Smooth muscle cell (in vitro differentiated cells): ENCODE results near the gene ZNF526. TPM values are rescaled to one million over a fixed set of nuclear protein-coding genes. Genes with fewer than 3 reads are reported as not detected.
A peak's percentile ranks its signal among the peaks of the same experiment; 100 is the strongest.

Experiments used
- DNase-seq: peaks from one replicate; lab custom pipeline; 2025; ENCODE audit not compliant: unreplicated experiment; lab: John Stamatoyannopoulos, UW
- H2AFZ ChIP-seq: fragments of 200-600 bp; sonication (generic); 2 replicates; pipeline ENCODE4 v1.6.0; 2016; ENCODE audit warnings: antibody characterized with exemption, low read depth, mild to moderate bottlenecking
- H3F3A ChIP-seq: fragments of 200-600 bp; sonication (generic); 2 replicates; pipeline ENCODE4 v1.6.0; 2017; ENCODE audit warnings: antibody characterized with exemption, low read depth
- H3K27ac ChIP-seq: fragments of 200-600 bp; sonication (generic); 2 replicates; pipeline ENCODE4 v1.5.1; 2016; ENCODE audit warnings: low read depth, mild to moderate bottlenecking
- H3K27me3 ChIP-seq: fragments of 200-600 bp; sonication (generic); 2 replicates; pipeline ENCODE4 v1.6.1; 2016; ENCODE audit warnings: low read depth, mild to moderate bottlenecking
- H3K36me3 ChIP-seq: fragments of 200-600 bp; sonication (generic); 2 replicates; pipeline ENCODE4 v1.5.1; 2016; ENCODE audit warnings: low read depth
- H3K4me1 ChIP-seq: fragments of 200-600 bp; sonication (generic); 2 replicates; pipeline ENCODE4 v1.5.1; 2016; ENCODE audit warnings: low read depth
- H3K4me2 ChIP-seq: fragments of 200-600 bp; sonication (generic); 2 replicates; pipeline ENCODE4 v1.6.0; 2016; ENCODE audit warnings: mild to moderate bottlenecking
- H3K4me3 ChIP-seq: fragments of 200-600 bp; sonication (generic); 2 replicates; pipeline ENCODE4 v1.5.1; 2016; ENCODE audit warnings: mild to moderate bottlenecking
- H3K79me2 ChIP-seq: fragments of 200-600 bp; sonication (generic); 2 replicates; pipeline ENCODE4 v1.6.0; 2016; ENCODE audit warnings: low read depth, mild to moderate bottlenecking
- H3K9ac ChIP-seq: fragments of 200-600 bp; sonication (generic); 2 replicates; pipeline ENCODE4 v1.6.0; 2016; ENCODE audit warnings: low read depth
- H3K9me3 ChIP-seq: fragments of 200-600 bp; sonication (generic); replicated peaks from 2 replicates; pipeline ENCODE4 v1.5.1; 2016; ENCODE audit warnings: low read depth
- H4K20me1 ChIP-seq: fragments of 200-600 bp; sonication (generic); 2 replicates; pipeline ENCODE4 v1.6.0; 2016; ENCODE audit warnings: low read depth
- WGBS: methylation state at CpG from one replicate; pipeline ENCODE4 v1.1.7; 2016; ENCODE audit warnings: low lambda C conversion rate; 5-methylcytosine and 5-hydroxymethylcytosine counted together
- polyA plus RNA-seq: library from polyadenylated mRNA; unstranded; fragments of >200 nt; fragmentation: Nextera tagmentation; extraction: Ambion mirVana; gene quantifications from 2 replicates; pipeline ENCODE4 v1.2.1, GENCODE V29; 2016
- total RNA-seq: library from RNA; depleted of rRNA; stranded (reverse); fragments of >200 nt; gene quantifications from 2 replicates; pipeline ENCODE4 v1.2.3, GENCODE V29; 2014
- TF ChIP-seq, protein P1 (sequence below): fragments of 200-600 bp; sonication (generic); IDR thresholded peaks from 2 replicates; pipeline ENCODE4 v1.5.1; 2017; ENCODE audit warnings: borderline replicate concordance, mild to moderate bottlenecking, antibody characterized with exemption; ENCODE audit not compliant: insufficient read depth, poor library complexity, severe bottlenecking

Gene ZNF526
- total and polyA plus RNA-seq, 2 experiments from 2014 or later = 5.0 to 12.1 TPM

DNA sequence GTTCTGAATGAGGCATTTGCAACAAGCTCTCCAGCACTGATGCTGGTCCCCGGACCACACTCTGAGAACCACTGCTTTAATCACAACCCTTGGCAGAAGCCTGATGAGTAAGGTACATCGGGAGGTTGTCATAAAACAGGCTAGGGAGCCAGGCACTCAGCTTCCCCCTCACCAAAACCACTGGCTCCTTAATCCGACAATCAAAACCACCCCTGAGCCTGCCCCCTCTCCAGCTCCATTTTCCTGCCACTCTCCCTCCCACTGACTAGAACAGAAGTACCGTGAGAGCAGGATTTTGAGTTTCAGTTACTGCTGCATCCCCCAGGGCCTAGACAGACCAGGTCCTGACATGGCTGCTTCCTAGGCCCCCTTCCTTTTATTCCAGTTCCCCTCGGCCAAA, 15.1 kb downstream of the ZNF526 start:
- no peak for DNase-seq
- H3K36me3 ChIP-seq = no peaks in the 10 kb centered on the region
- no peaks in the 10 kb centered on the region for H3F3A ChIP-seq
- peaks cover 22% of the 10 kb centered on the region for H3K79me2 ChIP-seq
- no peaks in the 10 kb centered on the region for H3K4me1 ChIP-seq
- H3K9ac ChIP-seq = no peak overlapping the region
- H2AFZ ChIP-seq = no peak overlapping the region
- H3K4me3 ChIP-seq = no peak overlapping the region
- WGBS = 95% methylated on average over 5 of the region's 5 CpGs
- H3K9me3 ChIP-seq = no peaks in the 10 kb centered on the region
- H4K20me1 ChIP-seq = peaks cover 85% of the 10 kb centered on the region
- no peak overlapping the region for H3K4me2 ChIP-seq
- TF ChIP-seq, protein P1, sequence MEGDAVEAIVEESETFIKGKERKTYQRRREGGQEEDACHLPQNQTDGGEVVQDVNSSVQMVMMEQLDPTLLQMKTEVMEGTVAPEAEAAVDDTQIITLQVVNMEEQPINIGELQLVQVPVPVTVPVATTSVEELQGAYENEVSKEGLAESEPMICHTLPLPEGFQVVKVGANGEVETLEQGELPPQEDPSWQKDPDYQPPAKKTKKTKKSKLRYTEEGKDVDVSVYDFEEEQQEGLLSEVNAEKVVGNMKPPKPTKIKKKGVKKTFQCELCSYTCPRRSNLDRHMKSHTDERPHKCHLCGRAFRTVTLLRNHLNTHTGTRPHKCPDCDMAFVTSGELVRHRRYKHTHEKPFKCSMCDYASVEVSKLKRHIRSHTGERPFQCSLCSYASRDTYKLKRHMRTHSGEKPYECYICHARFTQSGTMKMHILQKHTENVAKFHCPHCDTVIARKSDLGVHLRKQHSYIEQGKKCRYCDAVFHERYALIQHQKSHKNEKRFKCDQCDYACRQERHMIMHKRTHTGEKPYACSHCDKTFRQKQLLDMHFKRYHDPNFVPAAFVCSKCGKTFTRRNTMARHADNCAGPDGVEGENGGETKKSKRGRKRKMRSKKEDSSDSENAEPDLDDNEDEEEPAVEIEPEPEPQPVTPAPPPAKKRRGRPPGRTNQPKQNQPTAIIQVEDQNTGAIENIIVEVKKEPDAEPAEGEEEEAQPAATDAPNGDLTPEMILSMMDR = no peak
- no peaks in the 10 kb centered on the region for H3K27me3 ChIP-seq
- no peak overlapping the region for H3K27ac ChIP-seq

DNA sequence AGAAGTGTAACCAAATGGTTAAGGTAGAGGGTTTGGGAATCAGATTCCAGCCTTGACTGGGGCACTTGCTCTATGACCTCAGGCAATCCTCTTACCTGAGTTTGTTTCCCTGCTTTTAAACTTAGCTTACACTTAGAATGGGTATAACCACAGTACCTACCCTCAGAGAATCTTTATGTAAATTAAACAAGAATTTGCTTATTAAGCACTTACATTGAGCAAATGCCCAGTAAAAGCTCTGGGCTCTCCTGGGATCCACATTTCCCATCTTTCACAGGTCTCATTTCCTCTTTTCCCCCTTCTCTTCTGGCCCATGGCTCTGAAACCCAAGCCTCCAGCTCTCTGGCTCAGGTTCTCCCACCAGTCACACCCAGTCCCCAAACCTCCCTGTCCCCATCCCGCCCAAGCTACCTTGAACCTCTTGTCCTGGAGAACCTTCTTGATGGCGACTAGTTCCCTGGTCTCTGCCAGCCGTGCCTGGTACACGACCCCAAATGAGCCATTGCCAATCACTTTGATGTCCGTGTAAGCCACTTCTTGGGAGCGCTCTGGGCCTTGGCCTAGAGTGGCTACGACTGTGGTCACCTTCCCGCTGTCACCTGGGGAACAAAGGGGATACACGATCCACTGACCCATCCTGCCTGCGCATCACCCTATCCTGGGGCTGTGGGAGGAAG, 19.6 kb downstream of the ZNF526 start:
- Histone ChIP-seq H2AFZ (no peak overlapping the region), H3K9me3 (no peaks in the 10 kb centered on the region), H3K36me3 (no peaks in the 10 kb centered on the region), H3K4me3 (no peak overlapping the region), H3F3A (peaks cover 5% of the 10 kb centered on the region), H3K79me2 (peaks cover 42% of the 10 kb centered on the region), H3K4me2 (no peak overlapping the region), H3K4me1 (peaks cover 15% of the 10 kb centered on the region), H4K20me1 (peaks cover 57% of the 10 kb centered on the region), H3K9ac (no peak overlapping the region), H3K27me3 (no peaks in the 10 kb centered on the region), H3K27ac (no peak overlapping the region)
- TF ChIP-seq, protein P1 = no peak
- no peak for DNase-seq
- 97% methylated on average over 10 of the region's 10 CpGs for WGBS

DNA sequence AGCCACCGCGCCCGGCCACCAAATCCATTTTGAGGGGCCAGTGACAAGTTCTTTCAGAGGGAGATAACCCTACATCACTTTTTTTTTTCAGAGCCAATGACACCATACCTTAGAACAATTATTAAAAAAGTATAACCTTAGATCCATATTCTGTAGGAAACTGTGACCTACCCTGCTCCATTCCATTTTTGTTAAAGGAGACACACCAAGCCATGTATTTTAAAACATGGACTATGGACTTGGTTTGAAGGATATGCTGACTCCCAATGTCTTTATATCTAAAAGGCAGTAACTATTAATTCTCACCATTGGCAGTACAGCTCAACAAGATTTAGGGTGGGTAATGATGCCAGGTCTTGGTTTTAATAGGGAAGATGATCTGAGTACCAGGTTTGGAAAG, 21.2 kb downstream of the ZNF526 start:
- TF ChIP-seq, protein P1 = no peak
- peaks cover 47% of the 10 kb centered on the region for H4K20me1 ChIP-seq
- peaks cover 42% of the 10 kb centered on the region for H3K79me2 ChIP-seq
- no peaks in the 10 kb centered on the region for H3K27me3 ChIP-seq
- H3K4me1 ChIP-seq = peaks cover 15% of the 10 kb centered on the region
- H3K9ac ChIP-seq = peak overlapping the region; percentile 93
- 100% methylated on average over 3 of the region's 3 CpGs for WGBS
- H3F3A ChIP-seq = peaks cover 9% of the 10 kb centered on the region
- H3K4me2 ChIP-seq = peak overlapping the region; percentile 100
- H3K36me3 ChIP-seq = no peaks in the 10 kb centered on the region
- no peak overlapping the region for H2AFZ ChIP-seq
- DNase-seq = no peak
- peak overlapping the region; percentile 57 for H3K4me3 ChIP-seq
- peak overlapping the region; percentile 74 for H3K27ac ChIP-seq
- no peaks in the 10 kb centered on the region for H3K9me3 ChIP-seq

DNA sequence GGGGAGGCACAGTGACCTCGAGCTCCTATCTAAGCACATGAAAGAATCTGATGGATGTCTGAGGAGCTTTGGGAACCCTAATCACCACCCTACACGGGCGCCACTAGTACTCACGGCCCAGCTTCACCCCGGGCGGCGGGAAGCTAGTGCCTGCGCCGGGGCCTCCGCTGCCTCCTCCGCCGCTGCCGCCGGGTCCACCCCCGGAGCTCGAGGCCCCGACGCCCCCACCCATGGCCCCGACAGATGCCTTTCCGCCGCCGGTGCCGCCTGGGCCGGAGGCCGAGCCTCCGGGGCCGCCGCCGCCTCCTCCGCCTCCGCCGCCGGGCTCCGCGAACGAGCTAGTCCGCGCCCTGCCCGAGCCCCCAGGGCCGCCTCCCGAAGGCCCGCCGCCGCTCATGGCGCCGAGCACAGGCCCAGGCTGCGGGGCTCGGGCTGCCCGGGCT, 22.0 kb downstream of the ZNF526 start:
- TF ChIP-seq, protein P1 = no peak
- Histone ChIP-seq H3K27me3 (no peaks in the 10 kb centered on the region), H4K20me1 (peaks cover 47% of the 10 kb centered on the region), H2AFZ (no peak overlapping the region), H3K4me1 (peaks cover 15% of the 10 kb centered on the region), H3K9ac (peak overlapping the region; percentile 93), H3F3A (peaks cover 18% of the 10 kb centered on the region), H3K4me3 (peak overlapping the region; percentile 57), H3K4me2 (peak overlapping the region; percentile 100), H3K27ac (peak overlapping the region; percentile 74), H3K36me3 (no peaks in the 10 kb centered on the region), H3K79me2 (peaks cover 42% of the 10 kb centered on the region), H3K9me3 (no peaks in the 10 kb centered on the region)
- DNase-seq = no peak
- under 1% methylated on average over 20 of the region's 49 CpGs for WGBS
